Measurements from ENCODE around the gene CCDC154. TPM values are rescaled to one million over a fixed set of nuclear protein-coding genes. Genes with fewer than 3 reads are reported as not detected.

Gene CCDC154
- total and polyA plus RNA-seq, 9 of the 15 experiments (the other 6 are each of a cell fraction or from before 2014, with no cell fraction given): 0.15 to 1.4 (median 0.20) TPM; not detected in 5

- TF ChIP-seq ZNF609 (CRISPR knock-in tag; IDR thresholded peaks at IDR 0.05; ENCODE audit: borderline replicate concordance): no peak
- peak; percentile 53; the same call in 1 of the 2 replicates for TF ChIP-seq GABPB1 (CRISPR knock-in tag; IDR thresholded peaks at IDR 0.05)
- TF ChIP-seq, protein P1, sequence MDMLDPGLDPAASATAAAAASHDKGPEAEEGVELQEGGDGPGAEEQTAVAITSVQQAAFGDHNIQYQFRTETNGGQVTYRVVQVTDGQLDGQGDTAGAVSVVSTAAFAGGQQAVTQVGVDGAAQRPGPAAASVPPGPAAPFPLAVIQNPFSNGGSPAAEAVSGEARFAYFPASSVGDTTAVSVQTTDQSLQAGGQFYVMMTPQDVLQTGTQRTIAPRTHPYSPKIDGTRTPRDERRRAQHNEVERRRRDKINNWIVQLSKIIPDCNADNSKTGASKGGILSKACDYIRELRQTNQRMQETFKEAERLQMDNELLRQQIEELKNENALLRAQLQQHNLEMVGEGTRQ (CRISPR knock-in tag; IDR thresholded peaks at IDR 0.05): peak; percentile 99
- no peak for TF ChIP-seq KLF10 (CRISPR knock-in tag; IDR thresholded peaks at IDR 0.05)
- TF ChIP-seq ZKSCAN3 (CRISPR knock-in tag; IDR thresholded peaks at IDR 0.05): no peak
- peak; percentile 75 for TF ChIP-seq EGR1 (conservative IDR thresholded peaks at IDR 0.05)
- no peak for TF ChIP-seq PTTG1 (tag; IDR thresholded peaks at IDR 0.05; ENCODE audit: low read depth)
- peak; percentile 53; the same call in 1 of the 2 replicates for TF ChIP-seq CREM (IDR thresholded peaks at IDR 0.05; ENCODE audit: low read depth)
- peak; percentile 41 for TF ChIP-seq PCBP1 (IDR thresholded peaks at IDR 0.05; ENCODE audit: low read depth, low read length, poor library complexity, severe bottlenecking)
- TF ChIP-seq ZC3H4 (CRISPR knock-in tag; IDR thresholded peaks at IDR 0.05; ENCODE audit: borderline replicate concordance): no peak
- TF ChIP-seq ARNT (IDR thresholded peaks at IDR 0.05): no peak
- peak; percentile 93 to 96 for TF ChIP-seq MAZ (CRISPR knock-in tag; conservative IDR thresholded peaks at IDR 0.05 in 1 of 2, IDR thresholded peaks at IDR 0.05 in 1 of 2)
- TF ChIP-seq, protein P2, sequence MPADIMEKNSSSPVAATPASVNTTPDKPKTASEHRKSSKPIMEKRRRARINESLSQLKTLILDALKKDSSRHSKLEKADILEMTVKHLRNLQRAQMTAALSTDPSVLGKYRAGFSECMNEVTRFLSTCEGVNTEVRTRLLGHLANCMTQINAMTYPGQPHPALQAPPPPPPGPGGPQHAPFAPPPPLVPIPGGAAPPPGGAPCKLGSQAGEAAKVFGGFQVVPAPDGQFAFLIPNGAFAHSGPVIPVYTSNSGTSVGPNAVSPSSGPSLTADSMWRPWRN (IDR thresholded peaks at IDR 0.05; ENCODE audit: low read depth): no peak
- no peak for TF ChIP-seq ZC3H8 (IDR thresholded peaks at IDR 0.05)
- TF ChIP-seq ZFX (CRISPR knock-in tag; IDR thresholded peaks at IDR 0.05): no peak
- TF ChIP-seq CBFA2T2 (conservative IDR thresholded peaks at IDR 0.05): peak; percentile 76
- TF ChIP-seq, protein P3, sequence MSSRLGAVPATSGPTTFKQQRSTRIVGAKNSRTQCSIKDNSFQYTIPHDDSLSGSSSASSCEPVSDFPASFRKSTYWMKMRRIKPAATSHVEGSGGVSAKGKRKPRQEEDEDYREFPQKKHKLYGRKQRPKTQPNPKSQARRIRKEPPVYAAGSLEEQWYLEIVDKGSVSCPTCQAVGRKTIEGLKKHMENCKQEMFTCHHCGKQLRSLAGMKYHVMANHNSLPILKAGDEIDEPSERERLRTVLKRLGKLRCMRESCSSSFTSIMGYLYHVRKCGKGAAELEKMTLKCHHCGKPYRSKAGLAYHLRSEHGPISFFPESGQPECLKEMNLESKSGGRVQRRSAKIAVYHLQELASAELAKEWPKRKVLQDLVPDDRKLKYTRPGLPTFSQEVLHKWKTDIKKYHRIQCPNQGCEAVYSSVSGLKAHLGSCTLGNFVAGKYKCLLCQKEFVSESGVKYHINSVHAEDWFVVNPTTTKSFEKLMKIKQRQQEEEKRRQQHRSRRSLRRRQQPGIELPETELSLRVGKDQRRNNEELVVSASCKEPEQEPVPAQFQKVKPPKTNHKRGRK (tag; IDR thresholded peaks at IDR 0.05): no peak
- no peak for TF ChIP-seq GTF2B (IDR thresholded peaks at IDR 0.05; ENCODE audit: extremely low read depth, insufficient read length)
- TF ChIP-seq MBD2 (IDR thresholded peaks at IDR 0.05; ENCODE audit: borderline replicate concordance, low read depth): peak; percentile 42; the same call in 1 of the 2 replicates
- peak in 1 of 2 experiments; percentile 28; a peak in 1 of 4 replicates for TF ChIP-seq NONO (IDR thresholded peaks at IDR 0.05; ENCODE audit: low read depth in 2 of 2, low read length in 1 of 2)
These were observed 36.1 kb downstream of the CCDC154 start (continued) for GRCh38 chr16:1408171-1408837.
